ENCODE measurements around the gene GRK5.
"Not testable (repeated sequence)": the region's sequence is repeated elsewhere in the genome, so short reads cannot be mapped to it uniquely, and the experiment has no call there.

GRK5 gene

DNA sequence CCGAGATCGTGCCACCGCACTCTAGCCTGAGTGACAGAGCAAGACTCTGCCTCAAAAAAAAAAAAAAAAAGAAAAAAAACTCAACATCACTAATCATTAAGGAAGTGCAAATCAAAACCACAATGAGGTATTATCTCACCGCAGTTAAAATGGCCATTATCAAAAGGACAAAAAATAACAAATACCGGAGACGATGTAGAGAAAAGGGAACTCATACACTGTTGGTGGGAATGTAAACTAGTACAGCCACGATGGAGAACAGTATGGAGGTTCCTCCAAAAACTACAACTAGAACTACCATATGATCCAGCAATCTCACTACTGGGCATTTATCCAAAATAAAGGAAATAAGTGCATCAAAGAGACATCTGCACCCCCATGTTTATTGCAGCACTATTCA is 24.3 kb downstream of the GRK5 start:
- DNase-seq, result no peak
- TF ChIP-seq, protein P1, sequence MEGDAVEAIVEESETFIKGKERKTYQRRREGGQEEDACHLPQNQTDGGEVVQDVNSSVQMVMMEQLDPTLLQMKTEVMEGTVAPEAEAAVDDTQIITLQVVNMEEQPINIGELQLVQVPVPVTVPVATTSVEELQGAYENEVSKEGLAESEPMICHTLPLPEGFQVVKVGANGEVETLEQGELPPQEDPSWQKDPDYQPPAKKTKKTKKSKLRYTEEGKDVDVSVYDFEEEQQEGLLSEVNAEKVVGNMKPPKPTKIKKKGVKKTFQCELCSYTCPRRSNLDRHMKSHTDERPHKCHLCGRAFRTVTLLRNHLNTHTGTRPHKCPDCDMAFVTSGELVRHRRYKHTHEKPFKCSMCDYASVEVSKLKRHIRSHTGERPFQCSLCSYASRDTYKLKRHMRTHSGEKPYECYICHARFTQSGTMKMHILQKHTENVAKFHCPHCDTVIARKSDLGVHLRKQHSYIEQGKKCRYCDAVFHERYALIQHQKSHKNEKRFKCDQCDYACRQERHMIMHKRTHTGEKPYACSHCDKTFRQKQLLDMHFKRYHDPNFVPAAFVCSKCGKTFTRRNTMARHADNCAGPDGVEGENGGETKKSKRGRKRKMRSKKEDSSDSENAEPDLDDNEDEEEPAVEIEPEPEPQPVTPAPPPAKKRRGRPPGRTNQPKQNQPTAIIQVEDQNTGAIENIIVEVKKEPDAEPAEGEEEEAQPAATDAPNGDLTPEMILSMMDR (IDR thresholded peaks at IDR 0.05; ENCODE audit: low read length), result no peak
- TF ChIP-seq EZH2 (optimal IDR thresholded peaks at IDR 0.05; ENCODE audit: low read depth, low read length) (no peak), EZH2phosphoT487 (IDR thresholded peaks at IDR 0.05; ENCODE audit: low read length) (no peak)
- H2AFZ ChIP-seq (ENCODE audit: low read length), result no peak overlapping the region
- H3K79me2 ChIP-seq (ENCODE audit: low read length), result no peaks in the 10 kb centered on the region
- no peak overlapping the region for H3K4me3 ChIP-seq (ENCODE audit: low read length)
- 0 out of 2 replicates have a peak, but pooled peaks cover 4% of the 10 kb centered on the region for H3K4me1 ChIP-seq (ENCODE audit: low read length)
- no peak overlapping the region for H3K27ac ChIP-seq (ENCODE audit: low read length)
- no peaks in the 10 kb centered on the region for H3K27me3 ChIP-seq (replicated peaks; ENCODE audit: insufficient read depth, low read length)
- H3F3A ChIP-seq (ENCODE audit: insufficient read depth, low read length), result no peaks in the 10 kb centered on the region
- no peaks in the 10 kb centered on the region for H3K9me3 ChIP-seq (replicated peaks; ENCODE audit: insufficient read depth, low read length)
- no peak overlapping the region for H3K4me2 ChIP-seq (ENCODE audit: low read depth, low read length)
- no peak overlapping the region for H3K9ac ChIP-seq (ENCODE audit: low read length)
- H3K36me3 ChIP-seq (replicated peaks; ENCODE audit: insufficient read depth, low read length), result no peaks in the 10 kb centered on the region
- H4K20me1 ChIP-seq (ENCODE audit: insufficient read depth, low read length), result no peaks in the 10 kb centered on the region
- no peaks in the 10 kb centered on the region for H3K9me2 ChIP-seq (replicated peaks; ENCODE audit: insufficient read depth, low read length)

DNA sequence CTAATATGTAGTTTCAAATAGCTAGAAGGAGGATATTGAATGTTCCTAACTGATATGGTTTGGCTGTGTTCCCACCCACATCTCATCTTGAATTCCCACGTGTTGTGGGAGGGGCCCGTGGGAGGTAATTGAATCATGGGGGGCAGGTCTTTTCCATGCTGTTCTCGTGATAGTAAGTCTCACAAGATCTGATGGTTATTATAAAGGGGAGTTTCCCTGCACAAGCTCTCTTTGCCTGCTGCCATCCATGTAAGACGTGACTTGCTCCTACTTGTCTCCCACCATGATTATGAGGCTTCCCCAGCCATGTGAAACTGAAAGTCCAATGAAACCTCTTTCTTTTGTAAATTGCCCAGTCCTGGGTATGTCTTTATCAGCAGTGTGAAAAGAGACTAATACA is 25.1 kb downstream of the GRK5 start:
- not testable (repeated sequence) for H3K9me2 ChIP-seq (replicated peaks; ENCODE audit: insufficient read depth, low read length); H3K9ac ChIP-seq (ENCODE audit: low read length); H3K27me3 ChIP-seq (replicated peaks; ENCODE audit: insufficient read depth, low read length); H3K36me3 ChIP-seq (replicated peaks; ENCODE audit: insufficient read depth, low read length); H4K20me1 ChIP-seq (ENCODE audit: insufficient read depth, low read length); H3F3A ChIP-seq (ENCODE audit: insufficient read depth, low read length); DNase-seq; H3K27ac ChIP-seq (ENCODE audit: low read length); H3K9me3 ChIP-seq (replicated peaks; ENCODE audit: insufficient read depth, low read length); H3K79me2 ChIP-seq (ENCODE audit: low read length); H2AFZ ChIP-seq (ENCODE audit: low read length); H3K4me2 ChIP-seq (ENCODE audit: low read depth, low read length); H3K4me1 ChIP-seq (ENCODE audit: low read length); H3K4me3 ChIP-seq (ENCODE audit: low read length)

DNA sequence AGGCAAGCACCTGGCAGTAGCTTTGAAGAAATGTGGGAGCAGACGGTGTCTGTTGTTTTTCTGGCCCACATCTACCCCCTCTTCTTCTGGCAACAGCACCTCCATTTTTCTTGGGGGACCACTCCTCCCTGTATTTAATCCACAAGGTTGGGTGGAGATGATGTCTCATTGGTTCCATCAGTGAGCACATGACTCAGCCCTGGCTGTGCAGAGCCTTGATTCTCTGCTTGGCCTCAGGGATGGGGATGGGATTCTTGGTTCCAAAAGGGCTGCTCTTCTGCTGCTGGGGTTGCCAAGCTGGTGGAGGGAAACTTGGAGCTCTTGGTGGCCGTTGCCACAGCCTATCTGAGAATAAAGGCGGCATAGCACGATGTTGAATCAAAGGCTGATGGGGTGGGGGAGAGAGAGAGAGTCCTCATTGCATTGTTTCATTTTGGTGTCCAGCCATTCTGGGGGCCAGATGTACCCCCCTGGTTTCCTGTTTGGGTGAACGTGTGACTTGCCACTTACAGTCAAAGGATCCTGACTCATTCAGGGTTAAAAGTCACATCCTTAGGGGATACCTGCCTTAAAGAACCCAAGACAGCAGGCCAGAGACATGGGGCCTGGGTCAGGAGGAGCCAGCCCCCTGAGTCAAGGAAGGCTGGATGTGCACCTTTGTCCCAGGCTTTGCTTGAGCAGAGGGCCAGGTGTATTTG is 25.9 kb downstream of the GRK5 start:
- Histone ChIP-seq H3F3A (ENCODE audit: insufficient read depth, low read length) (no peaks in the 10 kb centered on the region), H3K4me1 (ENCODE audit: low read length) (0 out of 2 replicates have a peak, but pooled peaks cover 4% of the 10 kb centered on the region), H3K9me3 (replicated peaks; ENCODE audit: insufficient read depth, low read length) (no peaks in the 10 kb centered on the region), H3K4me2 (ENCODE audit: low read depth, low read length) (no peak overlapping the region), H3K4me3 (ENCODE audit: low read length) (no peak overlapping the region), H3K36me3 (replicated peaks; ENCODE audit: insufficient read depth, low read length) (no peaks in the 10 kb centered on the region), H3K79me2 (ENCODE audit: low read length) (no peaks in the 10 kb centered on the region), H3K9me2 (replicated peaks; ENCODE audit: insufficient read depth, low read length) (no peaks in the 10 kb centered on the region), H3K9ac (ENCODE audit: low read length) (no peak overlapping the region), H4K20me1 (ENCODE audit: insufficient read depth, low read length) (no peaks in the 10 kb centered on the region), H3K27me3 (replicated peaks; ENCODE audit: insufficient read depth, low read length) (no peaks in the 10 kb centered on the region), H2AFZ (ENCODE audit: low read length) (no peak overlapping the region), H3K27ac (ENCODE audit: low read length) (no peak overlapping the region)
- no peak for TF ChIP-seq EZH2 (optimal IDR thresholded peaks at IDR 0.05; ENCODE audit: low read depth, low read length)
- TF ChIP-seq, protein P1 (IDR thresholded peaks at IDR 0.05; ENCODE audit: low read length), result no peak
- TF ChIP-seq EZH2phosphoT487 (IDR thresholded peaks at IDR 0.05; ENCODE audit: low read length), result no peak
- DNase-seq, result no peak

DNA sequence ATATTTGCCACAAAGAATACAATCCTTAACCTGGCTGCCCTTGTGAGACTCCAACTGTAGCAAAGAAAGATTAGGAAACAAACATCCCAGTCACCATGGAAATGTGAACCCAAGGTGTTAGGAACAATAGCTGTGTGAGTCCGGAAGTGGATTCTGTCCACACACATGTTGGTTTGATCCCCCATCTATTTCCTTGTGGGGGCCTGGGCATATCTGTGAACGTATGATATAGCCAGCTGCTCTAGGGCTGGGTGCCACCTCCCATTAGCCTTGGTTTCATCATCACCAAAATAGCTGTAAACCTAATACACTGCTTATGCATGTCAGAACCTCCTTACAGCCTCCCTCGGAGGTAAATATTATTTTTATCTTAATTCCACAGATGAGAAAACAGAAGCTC is 26.4 kb downstream of the GRK5 start:
- no peaks in the 10 kb centered on the region for H3K36me3 ChIP-seq (replicated peaks; ENCODE audit: insufficient read depth, low read length)
- no peak overlapping the region for H3K9ac ChIP-seq (ENCODE audit: low read length)
- no peaks in the 10 kb centered on the region for H3K9me3 ChIP-seq (replicated peaks; ENCODE audit: insufficient read depth, low read length)
- H2AFZ ChIP-seq (ENCODE audit: low read length), result no peak overlapping the region
- no peak for DNase-seq
- no peaks in the 10 kb centered on the region for H3K27me3 ChIP-seq (replicated peaks; ENCODE audit: insufficient read depth, low read length)
- H3K4me3 ChIP-seq (ENCODE audit: low read length), result no peak overlapping the region
- 0 out of 2 replicates have a peak, but pooled peaks cover 4% of the 10 kb centered on the region for H3K4me1 ChIP-seq (ENCODE audit: low read length)
- no peak overlapping the region for H3K4me2 ChIP-seq (ENCODE audit: low read depth, low read length)
- TF ChIP-seq, protein P1 (IDR thresholded peaks at IDR 0.05; ENCODE audit: low read length), result no peak
- TF ChIP-seq EZH2 (optimal IDR thresholded peaks at IDR 0.05; ENCODE audit: low read depth, low read length), result no peak
- TF ChIP-seq EZH2phosphoT487 (IDR thresholded peaks at IDR 0.05; ENCODE audit: low read length), result no peak
- no peaks in the 10 kb centered on the region for H3K9me2 ChIP-seq (replicated peaks; ENCODE audit: insufficient read depth, low read length)
- no peak overlapping the region for H3K27ac ChIP-seq (ENCODE audit: low read length)
- no peaks in the 10 kb centered on the region for H3F3A ChIP-seq (ENCODE audit: insufficient read depth, low read length)
- no peaks in the 10 kb centered on the region for H4K20me1 ChIP-seq (ENCODE audit: insufficient read depth, low read length)
- H3K79me2 ChIP-seq (ENCODE audit: low read length), result no peaks in the 10 kb centered on the region

All from MM.1S (cell line).